ENCODE measurements around the gene ZNF618. TPM values are rescaled to one million over a fixed set of nuclear protein-coding genes. Genes with fewer than 3 reads are reported as not detected.

The ZNF618 gene
- total and polyA plus RNA-seq, 9 donors: 8.2 to 28.9 (median 18.3) TPM

- TF ChIP-seq POLR2A (IDR thresholded peaks at IDR 0.05): no peak
- TF ChIP-seq EP300 (IDR thresholded peaks at IDR 0.05): no peak
- TF ChIP-seq CTCF (IDR thresholded peaks at IDR 0.05): no peak
- H3K36me3 ChIP-seq: no peaks in the 10 kb centered on the region
- H3K27ac ChIP-seq: no peak overlapping the region
- 74 to 83% (median 82%) methylated on average over 4 of the region's 4 CpGs for WGBS, 3 donors
- no peak overlapping the region for H3K4me3 ChIP-seq
- H3K4me1 ChIP-seq (ENCODE audit: insufficient read depth): peaks cover 2% of the 10 kb centered on the region
- DNase-seq: no peak
- no peaks in the 10 kb centered on the region for H3K27me3 ChIP-seq
- intact Hi-C loops (cut with DNase I): no loop called here
- H3K9me3 ChIP-seq: no peaks in the 10 kb centered on the region
These were observed 27.5 kb downstream of the ZNF618 start for GRCh38 chr9:113903514-113904077.

GRCh38 chr9:113906411-113907110 lies 30.5 kb downstream of the ZNF618 start:
- no peak overlapping the region for H3K27ac ChIP-seq
- intact Hi-C loops (cut with DNase I): no loop called here
- TF ChIP-seq CTCF (IDR thresholded peaks at IDR 0.05): no peak
- TF ChIP-seq EP300 (IDR thresholded peaks at IDR 0.05): no peak
- TF ChIP-seq POLR2A (IDR thresholded peaks at IDR 0.05): no peak
- DNase-seq: no peak
- no peaks in the 10 kb centered on the region for H3K36me3 ChIP-seq
- H3K4me3 ChIP-seq: no peak overlapping the region
- H3K27me3 ChIP-seq: no peaks in the 10 kb centered on the region
- WGBS, 3 donors: 74 to 85% (median 81%) methylated on average over 6 of the region's 6 CpGs
- H3K9me3 ChIP-seq: no peaks in the 10 kb centered on the region
- H3K4me1 ChIP-seq (ENCODE audit: insufficient read depth): peaks cover 7% of the 10 kb centered on the region

- H3K36me3 ChIP-seq: no peaks in the 10 kb centered on the region
- H3K4me1 ChIP-seq (ENCODE audit: insufficient read depth): peaks cover 7% of the 10 kb centered on the region
- WGBS, 3 donors: 94 to 99% (median 96%) methylated on average over 5 of the region's 5 CpGs
- H3K27ac ChIP-seq: no peak overlapping the region
- TF ChIP-seq EP300 (IDR thresholded peaks at IDR 0.05) (no peak), CTCF (IDR thresholded peaks at IDR 0.05) (no peak), POLR2A (IDR thresholded peaks at IDR 0.05) (no peak)
- intact Hi-C loops (cut with DNase I): no loop called here
- no peaks in the 10 kb centered on the region for H3K9me3 ChIP-seq
- no peak for DNase-seq
- H3K27me3 ChIP-seq: no peaks in the 10 kb centered on the region
- H3K4me3 ChIP-seq: no peak overlapping the region
These were observed 31.2 kb downstream of the ZNF618 start for GRCh38 chr9:113907282-113907681.

- intact Hi-C loops (cut with DNase I): no loop called here
- peaks cover 13% of the 10 kb centered on the region for H3K4me1 ChIP-seq (ENCODE audit: insufficient read depth)
- no peak for TF ChIP-seq CTCF (IDR thresholded peaks at IDR 0.05)
- TF ChIP-seq EP300 (IDR thresholded peaks at IDR 0.05): no peak
These were observed 33.3 kb downstream of the ZNF618 start for GRCh38 chr9:113909421-113909820.

More at GRCh38 chr9:113909421-113909820, 33.3 kb downstream of the ZNF618 start:
- DNase-seq: no peak
- WGBS, 3 donors: 94 to 96% (median 95%) methylated on average over 9 of the region's 9 CpGs
- H3K27me3 ChIP-seq: no peaks in the 10 kb centered on the region
- no peaks in the 10 kb centered on the region for H3K36me3 ChIP-seq
- H3K27ac ChIP-seq: no peak overlapping the region
- H3K4me3 ChIP-seq: no peak overlapping the region
- H3K9me3 ChIP-seq: no peaks in the 10 kb centered on the region

Measured in ovary (tissue), 9 donors.